Fibroblast of pulmonary artery (primary cell): ENCODE measurements around the gene USP10.

Source experiments
- DNase-seq: peaks from one replicate; pipeline ENCODE4 v3.0.0-alpha.2; 2010; ENCODE audit warnings: low read depth
- H3K4me3 ChIP-seq: replicated peaks from 2 replicates; pipeline ENCODE4 v1.5.1; 2011; ENCODE audit warnings: low read depth, mild to moderate bottlenecking, control low read depth, low read length, moderate library complexity
- CTCF ChIP-seq: IDR thresholded peaks from 2 replicates; pipeline ENCODE4 v1.5.1; 2011; ENCODE audit warnings: mild to moderate bottlenecking, control low read depth, low read length, inconsistent platforms; ENCODE audit errors: missing control alignments

Gene USP10

DNA sequence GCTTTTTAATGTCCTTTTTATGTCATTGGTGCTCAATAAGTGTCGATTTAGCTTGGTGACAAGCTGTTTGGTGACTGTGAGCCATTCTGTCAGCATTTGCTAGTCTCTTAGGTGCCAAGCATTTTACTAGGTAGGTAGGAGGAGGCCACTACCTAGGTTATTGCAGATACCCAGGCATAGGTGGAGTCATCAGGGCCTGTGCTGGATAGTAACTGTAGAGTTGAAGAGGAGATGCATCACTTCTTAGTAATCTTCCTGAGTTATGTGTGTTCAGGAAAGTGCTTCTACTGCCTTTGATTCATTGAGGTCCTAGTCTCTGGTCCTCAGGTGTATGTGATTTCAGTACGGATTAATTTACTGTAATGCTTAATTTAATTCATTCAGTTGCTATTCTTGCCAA lies 17.7 kb downstream of the USP10 start:
- no peak for DNase-seq
- no peak overlapping the region for H3K4me3 ChIP-seq
- TF ChIP-seq CTCF = no peak

- no peak for TF ChIP-seq CTCF
- DNase-seq = no peak
- H3K4me3 ChIP-seq = no peak overlapping the region
Measured at GRCh38 chr16:84720177-84720579, 20.4 kb downstream of the USP10 start.

DNA sequence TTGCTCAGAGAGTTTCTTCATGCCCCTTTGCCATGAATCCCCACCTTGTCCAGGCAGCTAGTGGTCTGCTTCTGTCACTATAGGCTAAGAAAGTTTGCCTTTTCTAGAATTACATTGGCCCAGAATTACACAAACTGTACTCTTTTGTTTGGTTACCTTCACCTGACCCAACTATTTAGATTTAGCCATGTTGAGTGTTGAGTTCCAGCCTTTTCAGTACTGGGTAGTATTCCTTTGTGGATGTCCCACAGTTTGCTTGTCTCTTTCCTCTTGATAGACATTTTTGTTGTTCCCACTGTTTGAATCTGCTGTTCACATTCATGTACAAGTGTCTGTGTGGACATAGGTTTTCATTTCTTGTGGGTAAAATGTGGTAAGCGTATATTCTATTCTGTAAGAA lies 22.3 kb downstream of the USP10 start:
- TF ChIP-seq CTCF = no peak
- H3K4me3 ChIP-seq = no peak overlapping the region
- DNase-seq = no peak

DNA sequence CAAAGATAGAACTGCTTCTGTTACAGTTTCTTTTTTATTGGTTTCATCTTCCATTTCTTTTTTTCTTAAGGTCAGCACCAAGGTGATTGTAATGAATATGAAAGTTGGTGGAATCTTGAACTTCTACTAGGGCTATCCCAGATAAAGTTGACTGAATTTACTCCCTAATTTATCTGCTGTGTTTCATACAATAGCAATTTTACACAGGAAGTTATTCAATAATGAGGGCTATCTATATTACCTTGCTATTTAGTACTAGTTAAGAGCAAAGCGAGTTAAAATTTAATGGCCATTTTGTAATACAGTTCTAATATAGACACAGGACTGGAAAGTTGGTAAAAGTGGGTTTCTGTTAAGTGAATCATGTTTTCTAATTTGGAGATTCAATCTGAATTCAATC lies 24.1 kb downstream of the USP10 start:
- no peak overlapping the region for H3K4me3 ChIP-seq
- TF ChIP-seq CTCF = no peak
- no peak for DNase-seq

- no peak for TF ChIP-seq CTCF
- H3K4me3 ChIP-seq = no peak overlapping the region
- DNase-seq = no peak
Measured at GRCh38 chr16:84724606-84725309, 25.0 kb downstream of the USP10 start.

DNA sequence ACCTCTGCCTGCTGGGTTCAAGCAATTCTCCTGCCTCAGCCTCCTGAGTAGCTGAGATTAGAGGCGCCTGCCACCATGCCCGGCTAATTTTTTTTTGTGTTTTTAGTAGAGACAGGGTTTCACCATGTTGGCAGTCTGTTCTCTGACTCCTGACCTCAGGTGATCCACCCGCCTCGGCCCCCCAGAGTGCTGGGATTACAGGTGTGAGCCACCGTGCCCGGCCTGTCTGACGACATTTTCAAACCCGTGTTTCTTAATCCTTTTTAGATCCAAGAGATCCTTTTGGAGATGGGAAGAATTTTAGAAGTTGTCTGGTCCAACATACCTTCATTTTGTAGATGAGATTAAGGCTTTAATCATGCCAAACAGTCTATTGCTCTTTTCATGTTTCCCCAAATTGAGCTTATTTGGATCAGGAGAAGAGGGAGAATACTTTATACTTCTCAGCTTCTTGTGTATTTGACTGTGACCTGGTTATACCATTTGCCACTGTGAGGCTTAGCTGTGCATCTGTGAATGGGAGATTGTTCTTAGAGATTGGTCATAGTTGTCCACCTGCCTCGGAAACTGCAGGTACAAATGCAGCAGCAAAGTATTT lies 25.8 kb downstream of the USP10 start:
- no peak for TF ChIP-seq CTCF
- no peak overlapping the region for H3K4me3 ChIP-seq
- DNase-seq = no peak
